Measurements from ENCODE around the gene IL1B.

IL1B gene

DNA sequence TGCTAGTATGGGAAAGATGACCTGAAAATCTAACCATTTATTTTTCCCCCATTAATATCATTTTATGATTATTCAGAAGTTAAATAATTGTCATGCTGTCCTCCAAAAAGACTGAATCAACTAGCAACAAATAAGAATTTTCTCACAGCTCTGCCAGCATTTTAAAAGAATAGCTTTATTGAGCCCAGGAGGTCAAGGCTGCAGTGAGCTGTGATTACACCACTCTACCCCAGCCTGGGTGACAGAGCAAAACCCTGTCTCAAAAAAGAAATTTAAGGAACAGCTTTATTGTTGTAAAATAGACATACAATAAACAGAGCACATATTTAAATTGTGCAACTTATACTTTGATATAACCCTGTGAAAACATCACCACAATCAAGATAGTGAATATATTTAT lies 27.5 kb downstream of the IL1B start:
- no peak for DNase-seq (ENCODE audit: low read depth)
- TF ChIP-seq, protein P1, sequence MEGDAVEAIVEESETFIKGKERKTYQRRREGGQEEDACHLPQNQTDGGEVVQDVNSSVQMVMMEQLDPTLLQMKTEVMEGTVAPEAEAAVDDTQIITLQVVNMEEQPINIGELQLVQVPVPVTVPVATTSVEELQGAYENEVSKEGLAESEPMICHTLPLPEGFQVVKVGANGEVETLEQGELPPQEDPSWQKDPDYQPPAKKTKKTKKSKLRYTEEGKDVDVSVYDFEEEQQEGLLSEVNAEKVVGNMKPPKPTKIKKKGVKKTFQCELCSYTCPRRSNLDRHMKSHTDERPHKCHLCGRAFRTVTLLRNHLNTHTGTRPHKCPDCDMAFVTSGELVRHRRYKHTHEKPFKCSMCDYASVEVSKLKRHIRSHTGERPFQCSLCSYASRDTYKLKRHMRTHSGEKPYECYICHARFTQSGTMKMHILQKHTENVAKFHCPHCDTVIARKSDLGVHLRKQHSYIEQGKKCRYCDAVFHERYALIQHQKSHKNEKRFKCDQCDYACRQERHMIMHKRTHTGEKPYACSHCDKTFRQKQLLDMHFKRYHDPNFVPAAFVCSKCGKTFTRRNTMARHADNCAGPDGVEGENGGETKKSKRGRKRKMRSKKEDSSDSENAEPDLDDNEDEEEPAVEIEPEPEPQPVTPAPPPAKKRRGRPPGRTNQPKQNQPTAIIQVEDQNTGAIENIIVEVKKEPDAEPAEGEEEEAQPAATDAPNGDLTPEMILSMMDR (IDR thresholded peaks at IDR 0.05; ENCODE audit: low read depth, low read length, missing control alignments), result no peak
- H3K4me3 ChIP-seq (ENCODE audit: low read depth, low read length), result no peak overlapping the region

DNA sequence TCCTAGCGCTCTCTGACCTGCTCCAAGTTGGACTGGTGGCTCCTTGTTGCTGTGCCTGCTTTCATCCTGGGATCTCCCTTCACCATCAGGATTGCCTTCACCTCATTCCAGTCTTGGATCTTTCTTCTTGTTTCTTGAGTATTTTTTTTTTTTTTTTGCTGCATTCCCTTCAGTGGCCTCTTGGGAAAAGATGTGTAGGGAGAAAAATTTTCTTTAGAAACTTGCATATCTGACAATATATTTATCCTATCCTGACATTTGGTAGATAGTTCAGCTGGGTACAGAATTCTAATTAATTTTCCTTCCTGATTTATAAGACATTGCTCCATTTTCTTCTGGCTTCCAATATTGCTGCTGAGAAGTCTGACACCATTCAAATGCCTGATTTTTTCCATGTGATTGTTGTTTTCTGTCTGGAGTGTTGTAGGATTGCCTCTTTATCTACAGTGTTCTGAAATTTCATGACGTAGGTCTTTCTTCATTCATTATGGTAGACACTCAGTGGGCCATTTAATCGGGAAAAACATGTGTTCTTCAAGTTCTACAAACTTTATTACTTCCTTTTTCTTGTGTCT lies 29.3 kb downstream of the IL1B start:
- TF ChIP-seq, protein P1 (IDR thresholded peaks at IDR 0.05; ENCODE audit: low read depth, low read length, missing control alignments), result no peak
- H3K4me3 ChIP-seq (ENCODE audit: low read depth, low read length), result no peak overlapping the region
- no peak for DNase-seq (ENCODE audit: low read depth)

DNA sequence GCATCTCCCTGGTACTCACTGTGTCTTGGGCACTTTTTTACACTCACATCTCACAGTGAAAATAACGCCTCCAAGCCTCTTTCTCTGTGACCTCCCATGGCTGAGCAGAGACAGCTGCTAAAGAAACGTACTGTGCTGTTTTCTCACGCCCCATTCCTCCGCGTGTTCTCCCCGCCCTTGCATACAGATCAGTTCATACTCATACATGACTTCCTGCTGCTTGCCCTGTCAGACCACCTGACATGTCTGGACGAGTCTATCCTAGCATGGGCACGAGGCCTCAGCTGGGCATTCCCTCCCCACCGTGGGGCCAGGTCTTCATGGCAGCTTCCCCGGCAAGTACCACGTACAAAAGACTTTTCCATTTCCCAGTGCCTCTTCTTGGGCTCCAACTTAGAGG lies 31.0 kb downstream of the IL1B start:
- DNase-seq (ENCODE audit: low read depth), result peak; percentile 71
- H3K4me3 ChIP-seq (ENCODE audit: low read depth, low read length), result no peak overlapping the region
- TF ChIP-seq, protein P1 (IDR thresholded peaks at IDR 0.05; ENCODE audit: low read depth, low read length, missing control alignments), result no peak

DNA sequence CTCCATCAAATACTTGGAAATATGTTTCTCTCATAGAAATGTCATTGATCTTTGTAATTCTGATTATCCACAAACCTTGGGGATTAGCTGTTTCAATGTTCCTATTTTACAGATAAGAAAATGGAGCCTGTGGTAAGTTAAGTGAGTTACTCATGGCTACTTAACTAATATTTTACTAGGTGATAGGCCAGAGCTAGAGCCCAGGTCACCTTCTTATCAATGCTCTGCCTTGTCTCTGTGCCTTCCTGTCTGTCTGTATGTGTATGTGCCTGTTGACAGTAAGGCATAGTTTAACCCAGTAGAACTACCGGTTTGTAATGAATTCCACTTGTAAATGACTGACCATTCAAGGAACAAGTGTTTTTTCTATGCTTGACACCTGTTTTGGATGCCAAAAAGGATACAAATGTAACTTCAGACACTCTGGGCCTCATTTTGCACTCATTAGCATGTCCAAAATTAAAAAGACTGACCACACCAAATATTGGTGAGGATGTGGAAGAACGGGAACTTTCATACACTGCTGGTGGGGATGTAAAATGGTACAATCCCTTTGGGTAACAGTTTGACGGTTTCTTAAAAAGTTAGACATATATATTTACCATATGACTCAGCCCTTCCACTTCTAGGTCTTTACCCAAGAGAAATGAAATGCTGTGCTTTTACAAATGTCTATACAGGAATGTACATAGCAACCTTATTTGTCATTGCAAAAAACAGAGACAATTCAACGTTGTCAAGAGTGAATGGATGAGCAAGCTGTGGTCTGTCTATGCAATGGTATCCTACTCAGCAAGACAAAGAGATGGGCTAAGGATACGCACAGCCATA lies 32.7 kb downstream of the IL1B start:
- H3K4me3 ChIP-seq (ENCODE audit: low read depth, low read length), result no peak overlapping the region
- TF ChIP-seq, protein P1 (IDR thresholded peaks at IDR 0.05; ENCODE audit: low read depth, low read length, missing control alignments), result no peak
- DNase-seq (ENCODE audit: low read depth), result no peak

DNA sequence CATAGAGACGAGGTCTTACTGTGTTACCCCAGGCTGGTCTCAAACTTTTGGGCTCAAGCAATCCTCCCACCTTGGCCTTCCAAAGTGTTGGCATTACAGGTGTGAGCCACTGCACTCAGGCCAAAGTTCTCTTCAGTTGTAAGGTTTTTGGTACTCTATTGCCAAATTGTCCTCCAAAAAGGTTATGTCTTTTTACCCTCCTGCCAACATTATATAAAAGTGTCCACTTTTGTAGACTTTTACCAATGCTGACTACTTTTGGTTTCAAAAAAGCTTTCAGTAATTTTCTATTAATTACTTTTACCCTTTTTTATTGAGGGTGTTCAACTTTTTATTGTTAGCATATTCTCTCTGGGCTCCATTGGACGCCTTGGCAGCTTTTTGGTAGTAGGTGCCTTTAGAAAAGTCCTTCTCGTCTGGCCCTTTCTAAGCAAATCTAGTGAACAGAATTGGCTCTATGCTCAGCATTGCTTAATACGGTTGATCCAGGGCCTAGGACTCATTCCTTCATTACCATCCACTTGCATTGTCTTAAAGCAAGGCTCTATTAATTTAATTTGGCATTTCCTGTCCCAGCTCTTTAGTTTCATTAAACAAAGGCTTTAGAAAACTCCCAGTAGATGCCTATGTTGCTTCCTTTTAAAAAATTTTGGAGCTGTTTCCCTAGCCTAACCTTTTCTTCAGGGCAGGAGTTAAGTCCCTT lies 35.5 kb downstream of the IL1B start:
- DNase-seq (ENCODE audit: low read depth), result no peak
- no peak overlapping the region for H3K4me3 ChIP-seq (ENCODE audit: low read depth, low read length)
- TF ChIP-seq, protein P1 (IDR thresholded peaks at IDR 0.05; ENCODE audit: low read depth, low read length, missing control alignments), result no peak

DNA sequence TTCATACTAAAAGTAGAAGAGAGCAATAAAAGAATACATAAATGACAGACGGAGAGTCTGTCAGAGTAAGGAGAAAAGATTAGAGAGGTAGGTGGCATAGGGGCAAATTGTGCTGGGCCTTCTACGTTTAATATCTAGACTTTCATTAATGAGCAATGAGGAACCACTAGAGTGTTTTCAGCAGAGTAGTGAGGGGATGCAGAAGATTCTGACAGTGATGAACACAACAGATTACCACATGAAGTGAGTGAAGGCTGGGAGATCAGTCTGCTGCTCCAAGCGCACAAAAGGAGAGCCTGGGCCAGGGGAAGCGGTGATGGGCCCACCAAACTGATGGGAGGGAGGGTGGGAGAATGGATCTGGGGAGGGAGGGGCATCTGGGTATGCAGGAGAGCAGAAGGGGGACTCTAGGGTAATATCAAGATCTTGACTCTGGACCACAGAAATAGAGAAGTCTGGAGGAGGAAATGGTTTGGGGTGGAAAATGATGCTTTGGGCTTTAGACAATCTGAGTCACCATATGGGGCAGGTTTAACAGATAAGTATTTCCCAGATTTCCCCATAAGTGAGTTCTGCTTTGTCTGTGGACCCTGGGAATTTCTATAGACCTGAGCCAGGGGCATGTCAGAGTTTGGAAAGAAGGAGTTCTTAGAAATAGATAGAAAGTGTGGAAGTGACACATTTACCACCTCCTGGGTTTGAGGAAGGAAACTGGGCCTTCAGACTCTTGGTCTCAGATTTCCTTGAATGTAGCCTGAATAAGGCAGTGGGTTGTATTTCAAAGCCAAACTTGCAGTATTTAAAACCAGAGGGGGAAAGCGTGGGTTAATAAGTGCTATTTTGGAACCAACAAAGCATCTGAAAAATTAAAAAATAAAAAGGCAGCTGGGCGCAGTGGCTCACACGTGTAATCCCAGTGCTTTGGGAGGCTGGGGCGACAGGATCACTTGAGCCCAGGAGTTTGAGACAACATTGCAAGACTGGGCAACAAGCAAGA lies 37.3 kb downstream of the IL1B start:
- H3K4me3 ChIP-seq (ENCODE audit: low read depth, low read length), result no peak overlapping the region
- TF ChIP-seq, protein P1 (IDR thresholded peaks at IDR 0.05; ENCODE audit: low read depth, low read length, missing control alignments), result no peak
- DNase-seq (ENCODE audit: low read depth), result no peak

All from GM12864 (cell line).